ENCODE measurements around the gene CFAP206. TPM values are rescaled to one million over a fixed set of nuclear protein-coding genes. Genes with fewer than 3 reads are reported as not detected.

CFAP206 gene
- total and polyA plus RNA-seq, 2 experiments from 2014 or later, result not detected

GRCh38 chr6:87465051-87465450 is 57.3 kb downstream of the CFAP206 start (continued):
- TF ChIP-seq ZNF462 (CRISPR knock-in tag; IDR thresholded peaks at IDR 0.05) (no peak), CREB1 (CRISPR knock-in tag; IDR thresholded peaks at IDR 0.05; ENCODE audit: low read depth) (no peak), NANOG (IDR thresholded peaks at IDR 0.05; ENCODE audit: borderline replicate concordance) (no peak), ZNF331 (CRISPR knock-in tag; IDR thresholded peaks at IDR 0.05; ENCODE audit: low read depth) (no peak), CTCF (conservative IDR thresholded peaks at IDR 0.05; ENCODE audit: low read depth in 2 of 2) (no peak), EZH2 (IDR thresholded peaks at IDR 0.05; ENCODE audit: low read depth, unreplicated experiment) (no peak), ETS1 (IDR thresholded peaks at IDR 0.05) (no peak)
